ENCODE measurements around the gene PEMT. TPM values are rescaled to one million over a fixed set of nuclear protein-coding genes. Genes with fewer than 3 reads are reported as not detected.
A peak's percentile ranks its signal among the peaks of the same experiment; 100 is the strongest.

PEMT gene
- total RNA-seq, 1 experiment from 2014 or later: 62.5 TPM

DNA sequence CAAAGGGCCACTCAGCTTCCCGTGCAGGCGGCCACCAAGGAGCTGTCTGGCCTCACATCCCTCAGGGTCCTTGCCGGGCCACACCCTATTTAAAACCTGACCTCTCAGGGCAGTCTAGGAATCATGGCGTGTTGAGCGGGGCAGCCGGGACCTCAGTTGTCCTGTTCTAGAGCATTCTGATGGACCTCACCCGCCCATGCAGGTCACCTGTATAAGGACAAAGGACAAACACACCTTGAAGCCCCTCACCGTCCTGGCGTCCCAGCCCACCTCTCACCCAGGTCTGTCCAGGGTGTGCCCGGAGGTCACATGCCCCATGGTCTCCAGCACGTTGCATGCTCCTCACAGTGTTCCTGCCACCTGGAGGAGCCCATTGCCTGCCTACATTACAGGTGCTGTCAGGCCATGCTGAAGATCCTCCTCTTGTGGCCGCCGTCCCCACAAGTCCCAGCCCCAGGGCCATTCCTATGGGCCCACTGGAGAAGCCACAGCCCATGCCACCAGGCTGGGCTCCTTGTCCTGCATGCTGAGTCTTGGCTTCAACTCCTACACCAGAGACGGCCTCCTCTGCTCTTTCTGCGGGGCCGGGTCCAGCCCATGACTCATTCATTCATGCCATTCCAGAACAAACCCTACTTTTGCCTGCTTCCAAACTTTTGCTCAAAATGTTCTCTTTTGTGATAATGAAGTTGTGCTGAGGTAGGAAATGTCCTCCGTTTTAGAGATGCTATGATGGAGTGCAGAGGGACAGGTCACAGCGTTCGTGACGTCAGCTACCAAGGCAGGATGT is 46.3 kb downstream of the PEMT start:
- no peak for DNase-seq
- no peaks in the 10 kb centered on the region for H3K27me3 ChIP-seq
- no peaks in the 10 kb centered on the region for H3K9me3 ChIP-seq (replicated peaks)
- H3K4me3 ChIP-seq: no peak overlapping the region
- H3K4me1 ChIP-seq: peaks cover 22% of the 10 kb centered on the region
- no peak overlapping the region for H3K27ac ChIP-seq
- H3K36me3 ChIP-seq: no peaks in the 10 kb centered on the region

DNA sequence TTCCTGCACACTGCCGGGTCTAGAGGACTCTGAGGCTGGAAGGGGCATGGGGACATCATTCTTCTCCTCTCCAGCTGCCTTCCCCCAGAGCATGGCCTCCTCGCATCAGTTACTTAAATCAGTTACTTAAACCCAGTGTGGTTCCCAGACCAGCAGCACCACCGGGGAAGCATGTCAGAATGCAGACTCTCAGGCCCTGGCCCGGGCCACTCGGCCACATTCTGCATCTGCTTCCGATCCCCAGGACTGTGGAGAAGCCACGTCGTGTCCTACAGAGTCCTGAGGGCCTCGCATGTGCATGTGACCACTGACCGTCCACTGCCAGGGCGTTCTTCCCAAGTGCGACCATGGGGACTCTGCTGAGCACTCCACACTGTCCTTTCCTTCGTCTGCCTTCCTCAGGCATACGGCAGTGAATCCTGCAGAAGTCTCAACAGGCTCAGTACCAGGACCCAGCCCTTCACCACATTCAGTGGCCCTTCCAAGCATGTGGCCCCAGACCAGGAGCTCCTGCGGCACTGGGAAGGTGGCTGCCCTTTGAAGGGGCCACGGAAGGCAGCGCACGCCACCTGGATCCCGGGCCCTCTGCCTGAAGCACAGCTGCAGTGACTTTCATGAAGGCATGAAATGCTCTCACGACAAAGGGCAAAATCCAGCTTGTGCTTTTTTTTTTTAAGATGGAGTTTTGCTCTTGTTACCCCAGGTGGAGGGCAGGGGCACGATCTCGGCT is 48.4 kb downstream of the PEMT start:
- H3K27me3 ChIP-seq: no peaks in the 10 kb centered on the region
- H3K27ac ChIP-seq: no peak overlapping the region
- no peak overlapping the region for H3K4me3 ChIP-seq
- H3K4me1 ChIP-seq: peaks cover 44% of the 10 kb centered on the region
- H3K9me3 ChIP-seq (replicated peaks): no peaks in the 10 kb centered on the region
- no peak for DNase-seq
- H3K36me3 ChIP-seq: no peaks in the 10 kb centered on the region

DNA sequence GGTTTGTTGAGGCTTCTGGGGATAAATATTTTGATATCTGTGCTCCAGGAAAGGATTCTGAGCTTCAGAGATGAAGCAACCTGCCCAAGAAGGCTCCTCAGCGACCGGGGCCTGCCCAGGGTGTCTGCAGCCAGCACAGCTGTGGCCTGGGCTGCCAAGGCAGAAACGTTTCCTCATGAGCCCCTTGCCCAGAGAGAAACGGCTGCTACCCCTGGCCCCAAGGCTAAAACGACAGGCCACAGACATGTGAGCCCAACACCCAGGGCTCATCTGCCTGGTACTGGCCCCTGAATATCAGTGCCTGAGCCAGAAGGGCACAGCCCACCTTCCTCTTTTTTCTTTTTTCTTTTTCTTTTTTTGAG is 49.9 kb downstream of the PEMT start:
- Histone ChIP-seq H3K9me3 (replicated peaks) (no peaks in the 10 kb centered on the region), H3K4me3 (no peak overlapping the region), H3K27ac (peak overlapping the region; percentile 18), H3K27me3 (no peaks in the 10 kb centered on the region), H3K36me3 (no peaks in the 10 kb centered on the region), H3K4me1 (peaks cover 58% of the 10 kb centered on the region)
- DNase-seq: no peak

DNA sequence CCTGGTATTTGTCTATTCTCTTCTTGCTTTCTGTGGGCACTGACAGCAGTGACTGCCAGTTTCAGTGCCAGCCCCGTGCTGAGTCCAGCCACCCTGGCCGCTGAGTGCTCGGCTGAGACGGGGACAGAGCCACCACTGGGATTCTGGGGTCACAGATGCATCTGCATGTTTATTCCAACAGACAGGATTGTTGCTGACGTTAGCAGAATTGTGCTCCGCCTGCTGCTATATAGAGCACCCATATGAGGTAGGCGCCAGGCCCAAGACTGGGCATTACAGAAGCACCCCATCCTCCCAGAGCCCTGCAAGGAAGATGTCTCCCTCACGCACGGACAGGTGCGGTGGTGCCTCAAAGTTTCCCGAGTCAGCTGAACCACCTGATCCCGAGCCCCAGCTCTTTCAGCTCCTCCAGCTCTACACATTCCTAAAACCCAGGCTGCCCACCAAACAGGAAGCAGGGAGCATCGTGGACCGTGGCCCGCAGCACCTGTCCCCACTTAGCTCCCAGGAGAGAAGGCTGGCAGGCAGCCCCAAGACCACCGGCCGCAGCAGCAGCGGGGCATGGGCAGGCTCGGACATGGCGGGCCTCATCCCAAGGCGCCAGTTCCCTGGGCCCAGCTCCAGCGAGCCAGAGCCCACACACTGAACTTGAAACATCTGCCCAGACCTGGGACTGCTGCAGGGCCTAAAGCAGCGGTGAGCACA is 50.4 kb downstream of the PEMT start:
- no peaks in the 10 kb centered on the region for H3K9me3 ChIP-seq (replicated peaks)
- DNase-seq: peak; percentile 95 to 96
- no peaks in the 10 kb centered on the region for H3K36me3 ChIP-seq
- H3K4me1 ChIP-seq: peaks cover 59% of the 10 kb centered on the region
- H3K4me3 ChIP-seq: peak overlapping the region; percentile 3
- H3K27me3 ChIP-seq: no peaks in the 10 kb centered on the region
- peak overlapping the region; percentile 18 for H3K27ac ChIP-seq

DNA sequence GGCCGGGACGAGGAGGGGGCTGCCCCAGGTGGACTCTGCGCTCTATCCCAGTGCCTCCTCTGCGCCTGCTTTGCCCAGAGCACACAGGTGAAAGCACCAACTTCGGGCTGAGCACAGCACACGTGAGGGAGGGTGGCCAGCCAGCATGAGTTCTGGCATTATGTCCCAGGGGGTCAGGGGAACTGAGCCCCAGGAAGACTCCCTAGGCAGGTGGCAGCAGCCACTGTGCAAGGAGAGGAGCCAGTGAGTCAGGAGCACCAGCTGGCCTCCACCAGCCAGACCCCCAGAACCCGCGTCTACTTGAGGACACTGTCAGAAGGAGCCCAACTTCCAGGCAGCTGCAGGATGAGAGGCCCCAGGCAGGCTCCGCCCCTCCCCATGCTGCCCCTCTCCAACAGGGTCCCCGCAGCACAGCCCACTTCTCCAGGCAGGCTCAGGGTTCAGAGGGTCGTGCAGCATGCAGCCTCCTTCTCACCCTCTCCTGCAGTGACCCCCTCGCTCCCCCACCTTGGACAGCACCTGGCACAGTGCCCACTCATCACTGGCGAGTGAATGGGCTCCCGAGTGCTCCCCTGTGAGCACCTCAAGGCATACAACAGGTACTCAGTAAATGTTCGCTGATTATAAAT is 51.1 kb downstream of the PEMT start:
- no peaks in the 10 kb centered on the region for H3K9me3 ChIP-seq (replicated peaks)
- H3K4me3 ChIP-seq: peak overlapping the region; percentile 3
- H3K4me1 ChIP-seq: peaks cover 59% of the 10 kb centered on the region
- DNase-seq: peak; percentile 93 to 95
- peak overlapping the region; percentile 18; the same call in 1 of the 2 replicates for H3K27ac ChIP-seq
- H3K27me3 ChIP-seq: no peaks in the 10 kb centered on the region
- H3K36me3 ChIP-seq: no peaks in the 10 kb centered on the region

DNA sequence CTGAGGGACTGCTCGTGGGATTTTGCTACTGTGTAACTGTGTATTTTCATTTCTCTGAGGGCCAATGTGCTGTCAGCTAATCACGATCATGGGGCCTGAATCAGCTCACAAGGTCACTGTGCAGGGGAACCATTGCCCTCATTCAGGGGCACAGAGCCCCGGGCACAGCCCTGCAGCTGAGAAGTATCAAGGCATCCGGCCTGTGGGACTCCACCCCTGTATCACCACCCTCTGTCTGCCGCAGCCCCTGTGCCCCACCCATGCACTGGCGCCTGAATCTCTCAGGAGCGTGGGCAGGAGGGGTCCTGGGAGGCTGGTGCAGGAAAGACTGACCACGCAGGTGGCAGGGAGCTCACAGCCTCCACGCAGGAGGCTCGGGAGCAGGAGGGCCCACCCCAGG is 51.9 kb downstream of the PEMT start:
- Histone ChIP-seq H3K27ac (no peak overlapping the region), H3K4me1 (peaks cover 59% of the 10 kb centered on the region), H3K4me3 (no peak overlapping the region), H3K9me3 (replicated peaks) (no peaks in the 10 kb centered on the region), H3K27me3 (no peaks in the 10 kb centered on the region), H3K36me3 (no peaks in the 10 kb centered on the region)
- no peak for DNase-seq

DNA sequence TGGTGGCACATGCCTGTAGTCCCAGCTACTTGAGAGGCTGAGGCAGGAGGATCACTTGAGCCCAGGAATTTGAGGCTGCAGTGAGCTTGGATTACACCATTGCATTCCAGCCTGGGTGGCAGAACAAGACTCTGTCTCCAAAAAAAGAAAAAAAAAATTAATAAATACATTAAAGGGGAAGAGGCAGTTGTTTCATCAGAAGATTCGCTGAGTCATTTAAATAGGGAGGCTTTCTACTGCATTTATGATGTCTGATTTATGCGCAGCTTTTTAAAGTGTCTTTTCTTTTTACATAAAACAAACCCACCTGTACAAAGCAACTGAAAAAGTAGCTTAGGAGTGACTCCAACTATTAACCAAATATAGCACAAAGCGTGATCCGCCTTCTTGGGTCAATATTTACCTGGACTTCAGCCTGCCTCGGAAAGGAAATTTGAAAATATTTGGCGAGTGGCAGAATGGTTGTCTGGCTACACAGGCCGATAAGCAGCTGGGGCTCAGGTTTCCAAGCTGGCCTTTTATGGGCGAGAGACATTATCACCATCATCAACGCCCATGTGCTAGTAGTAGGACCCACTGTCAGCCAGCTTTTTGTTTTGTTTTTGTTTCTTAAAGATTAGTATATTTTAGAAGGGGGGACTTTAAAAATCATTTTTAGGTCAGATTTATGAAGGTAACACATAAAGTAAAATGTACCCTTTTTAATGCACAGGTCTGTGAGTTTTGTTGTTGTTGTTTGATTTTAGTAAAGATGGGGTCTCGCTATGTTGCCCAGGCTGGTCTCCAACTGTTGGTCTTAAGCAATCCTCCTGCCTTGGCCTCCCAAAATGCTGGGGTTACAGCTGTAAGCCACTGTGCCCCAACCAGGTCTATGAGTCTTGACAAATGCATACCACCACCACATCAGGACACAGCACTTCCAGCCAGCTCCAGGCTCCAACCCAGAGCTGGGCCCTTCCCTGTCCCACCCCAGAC is 52.8 kb downstream of the PEMT start:
- DNase-seq: peak; percentile 71 to 85
- peaks cover 59% of the 10 kb centered on the region for H3K4me1 ChIP-seq
- no peak overlapping the region for H3K4me3 ChIP-seq
- H3K36me3 ChIP-seq: no peaks in the 10 kb centered on the region
- no peaks in the 10 kb centered on the region for H3K9me3 ChIP-seq (replicated peaks)
- H3K27me3 ChIP-seq: no peaks in the 10 kb centered on the region
- H3K27ac ChIP-seq: peak overlapping the region; percentile 68; the same call in 1 of the 2 replicates

DNA sequence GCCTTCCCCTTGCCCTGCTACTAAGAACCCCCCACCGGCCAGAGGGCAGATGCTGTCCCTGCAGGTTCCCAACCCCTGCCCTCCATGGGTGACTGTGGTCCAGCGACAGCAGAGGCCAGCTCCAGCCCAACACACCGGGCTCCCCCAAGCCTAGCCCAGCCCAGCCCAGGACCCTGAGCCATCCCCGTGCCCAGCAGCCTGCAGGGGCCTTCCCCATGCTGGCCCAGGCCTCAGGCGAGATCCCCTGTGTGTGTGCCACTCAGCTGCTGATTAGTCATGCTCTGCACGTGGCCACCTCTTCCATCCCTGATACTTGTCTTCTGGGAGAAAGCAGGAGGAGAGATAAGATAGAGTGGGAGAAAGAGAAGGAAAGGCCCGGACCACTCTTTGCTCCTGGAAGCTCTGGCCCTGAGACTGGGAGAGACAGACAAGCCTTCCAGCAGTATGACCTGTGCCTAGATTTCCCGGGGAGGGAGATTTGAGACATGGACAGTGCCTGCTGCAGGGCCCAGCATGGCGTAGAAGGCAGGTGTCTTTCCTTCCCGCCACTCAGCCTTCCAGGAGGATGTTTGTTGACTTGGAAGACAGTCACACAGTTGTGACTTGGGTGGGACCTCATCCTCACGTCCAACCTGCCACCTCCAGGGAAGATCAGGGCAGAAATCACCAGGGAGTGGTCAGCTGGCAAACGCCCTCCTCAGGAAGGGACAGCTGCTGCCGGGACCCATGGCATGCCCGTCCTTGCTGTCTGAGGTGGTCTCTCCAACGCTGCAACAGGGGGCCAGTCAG is 54.0 kb downstream of the PEMT start:
- peaks cover 59% of the 10 kb centered on the region for H3K4me1 ChIP-seq
- H3K4me3 ChIP-seq: no peak overlapping the region
- DNase-seq: peak; percentile 88 to 94
- H3K9me3 ChIP-seq (replicated peaks): no peaks in the 10 kb centered on the region
- H3K27me3 ChIP-seq: no peaks in the 10 kb centered on the region
- H3K27ac ChIP-seq: peak overlapping the region; percentile 68
- H3K36me3 ChIP-seq: no peaks in the 10 kb centered on the region

DNA sequence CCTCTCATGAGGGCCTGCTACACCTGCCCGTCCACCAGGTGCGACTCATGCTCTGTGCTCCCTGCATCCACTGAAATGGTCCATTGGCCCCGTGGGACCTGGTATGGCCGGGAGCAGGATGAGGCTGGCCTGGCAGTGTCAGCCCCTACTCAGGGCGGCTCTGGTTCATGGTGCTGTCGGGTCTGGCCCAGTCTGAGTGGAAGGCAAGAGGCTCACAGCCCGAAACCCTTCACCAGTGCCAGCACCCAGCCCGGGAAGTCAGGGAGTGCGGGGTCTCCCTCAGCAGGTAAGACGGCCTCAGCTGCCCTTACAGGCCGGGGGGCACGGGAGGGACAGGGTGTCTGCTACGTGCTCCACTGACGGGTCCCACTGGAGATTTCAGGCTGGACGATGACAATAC is 54.8 kb downstream of the PEMT start:
- Histone ChIP-seq H3K27ac (peak overlapping the region; percentile 68), H3K27me3 (no peaks in the 10 kb centered on the region), H3K36me3 (no peaks in the 10 kb centered on the region), H3K9me3 (replicated peaks) (0 out of 2 replicates have a peak, but pooled peaks cover 5% of the 10 kb centered on the region), H3K4me3 (no peak overlapping the region), H3K4me1 (peaks cover 52% of the 10 kb centered on the region)
- DNase-seq: no peak

DNA sequence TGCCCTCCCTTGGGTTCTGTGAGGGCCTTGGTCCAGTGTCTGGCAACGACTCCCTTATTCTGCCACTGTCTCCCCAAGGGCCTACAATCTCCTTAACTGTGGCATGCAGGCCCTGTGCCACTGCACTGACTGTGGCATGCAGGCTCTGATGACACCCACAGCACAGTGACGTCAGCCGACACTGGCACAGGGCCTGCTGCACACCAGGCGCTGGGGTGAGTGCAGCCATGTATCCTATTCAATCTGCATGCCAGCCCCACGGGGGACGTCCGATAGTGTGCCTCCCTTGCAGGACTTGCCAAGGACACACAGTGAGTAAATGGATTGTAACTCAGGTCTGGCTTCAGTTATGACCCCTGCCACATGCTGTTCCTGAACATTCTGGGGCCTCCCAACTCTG is 55.6 kb downstream of the PEMT start:
- H3K27me3 ChIP-seq: no peaks in the 10 kb centered on the region
- peaks cover 45% of the 10 kb centered on the region for H3K4me1 ChIP-seq
- no peaks in the 10 kb centered on the region for H3K36me3 ChIP-seq
- H3K27ac ChIP-seq: no peak overlapping the region
- no peak overlapping the region for H3K4me3 ChIP-seq
- H3K9me3 ChIP-seq (replicated peaks): 0 out of 2 replicates have a peak, but pooled peaks cover 6% of the 10 kb centered on the region
- DNase-seq: no peak

DNA sequence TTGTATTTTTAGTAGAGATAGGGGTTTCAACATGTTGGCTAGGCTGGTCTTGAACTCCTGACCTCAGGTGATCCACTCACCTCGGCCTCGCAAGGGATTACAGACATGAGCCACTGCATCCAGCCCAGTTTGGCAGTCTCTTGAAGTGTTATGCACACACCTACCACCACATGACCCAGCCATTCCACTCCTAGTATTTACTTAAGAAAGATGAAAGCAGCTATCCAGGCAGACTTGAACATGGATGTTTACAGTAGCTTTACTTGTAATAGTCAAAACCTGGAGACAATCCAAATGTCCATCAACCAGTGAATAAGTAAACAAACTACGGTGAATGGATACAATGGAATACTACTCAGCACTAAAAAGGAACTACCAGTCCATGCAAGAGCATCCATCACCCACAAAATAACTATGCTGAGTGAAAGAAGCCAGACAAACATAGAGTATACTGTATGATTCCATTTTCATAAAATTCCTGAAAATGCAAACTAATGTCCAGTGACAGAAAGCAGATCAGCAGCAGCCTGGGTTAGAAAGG is 57.5 kb downstream of the PEMT start:
- no peak for DNase-seq
- Histone ChIP-seq H3K36me3 (no peaks in the 10 kb centered on the region), H3K27me3 (no peaks in the 10 kb centered on the region), H3K4me1 (peaks cover 25% of the 10 kb centered on the region), H3K27ac (no peak overlapping the region), H3K9me3 (replicated peaks) (0 out of 2 replicates have a peak, but pooled peaks cover 6% of the 10 kb centered on the region), H3K4me3 (no peak overlapping the region)

DNA sequence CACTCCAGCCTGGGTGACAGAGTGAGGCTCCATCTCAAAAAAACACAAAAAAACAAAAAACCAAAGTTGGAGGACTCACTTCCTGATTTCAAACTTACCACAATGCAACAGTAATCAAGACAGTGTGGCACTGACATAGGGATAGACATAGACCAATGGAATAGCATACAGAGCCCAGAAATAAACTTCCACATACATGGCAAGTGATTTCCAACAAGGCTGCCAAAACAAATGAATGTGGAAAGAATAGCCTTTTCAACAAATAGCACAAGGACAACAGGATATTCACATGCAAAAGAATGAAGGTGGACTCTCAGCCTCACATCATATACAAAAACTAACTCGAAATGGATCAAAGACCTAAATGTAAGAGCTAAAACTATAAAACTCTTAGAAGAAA is 58.5 kb downstream of the PEMT start:
- H3K4me3 ChIP-seq: no peak overlapping the region
- DNase-seq: no peak
- 0 out of 2 replicates have a peak, but pooled peaks cover 6% of the 10 kb centered on the region for H3K9me3 ChIP-seq (replicated peaks)
- H3K27ac ChIP-seq: no peak overlapping the region
- peaks cover 15% of the 10 kb centered on the region for H3K4me1 ChIP-seq
- H3K27me3 ChIP-seq: no peaks in the 10 kb centered on the region
- H3K36me3 ChIP-seq: no peaks in the 10 kb centered on the region

DNA sequence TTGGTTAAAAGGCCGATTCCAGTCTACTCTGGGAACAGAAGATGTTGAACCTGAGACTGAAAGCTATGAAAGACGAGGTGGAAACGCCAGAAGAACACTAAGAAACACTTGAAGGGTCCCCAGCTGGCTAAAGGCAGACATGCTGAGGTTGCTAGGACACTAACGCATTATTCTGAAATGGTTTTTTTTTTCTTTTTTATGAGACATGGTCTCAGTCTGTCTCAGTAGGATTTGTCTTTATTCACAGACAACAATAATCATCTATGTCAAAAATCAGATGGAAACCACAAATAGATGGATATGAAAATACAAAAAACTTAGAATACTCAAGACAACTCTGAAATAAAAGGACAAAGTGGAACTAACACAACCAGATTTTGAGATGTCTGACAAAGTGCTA is 60.4 kb downstream of the PEMT start:
- Histone ChIP-seq H3K36me3 (no peaks in the 10 kb centered on the region), H3K4me3 (no peak overlapping the region), H3K27ac (no peak overlapping the region), H3K27me3 (no peaks in the 10 kb centered on the region), H3K4me1 (peaks cover 4% of the 10 kb centered on the region; the same call in 1 of the 2 replicates), H3K9me3 (replicated peaks) (0 out of 2 replicates have a peak, but pooled peaks cover 6% of the 10 kb centered on the region)
- DNase-seq: no peak

All from SJCRH30 (cell line).